ENCODE measurements around the gene TSKS.
A peak's percentile ranks its signal among the peaks of the same experiment; 100 is the strongest.

Gene TSKS

DNA sequence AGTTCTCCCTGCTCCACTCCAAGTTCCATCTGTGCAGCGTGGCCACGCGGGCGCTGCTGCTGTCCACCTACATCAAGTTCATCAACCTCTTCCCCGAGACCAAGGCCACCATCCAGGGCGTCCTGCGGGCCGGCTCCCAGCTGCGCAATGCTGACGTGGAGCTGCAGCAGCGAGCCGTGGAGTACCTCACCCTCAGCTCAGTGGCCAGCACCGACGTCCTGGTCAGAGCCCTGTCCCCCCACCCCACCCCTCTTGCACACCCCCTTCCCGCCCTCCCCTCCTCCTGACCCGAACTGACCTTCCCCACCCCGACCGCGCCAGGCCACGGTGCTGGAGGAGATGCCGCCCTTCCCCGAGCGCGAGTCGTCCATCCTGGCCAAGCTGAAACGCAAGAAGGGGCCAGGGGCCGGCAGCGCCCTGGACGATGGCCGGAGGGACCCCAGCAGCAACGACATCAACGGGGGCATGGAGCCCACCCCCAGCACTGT is 38.3 kb upstream of the TSKS start:
- no peaks in the 10 kb centered on the region for H3K9me3 Mint-ChIP-seq
- DNase-seq (no peak), ATAC-seq (no peak)
- no peaks in the 10 kb centered on the region for H3K27me3 Mint-ChIP-seq
- H3K4me3 Mint-ChIP-seq, result no peak overlapping the region
- no peaks in the 10 kb centered on the region for H3K4me1 Mint-ChIP-seq
- no peak overlapping the region for H3K27ac Mint-ChIP-seq
- peaks cover 26% of the 10 kb centered on the region for H3K36me3 Mint-ChIP-seq (ENCODE audit: low read depth)

DNA sequence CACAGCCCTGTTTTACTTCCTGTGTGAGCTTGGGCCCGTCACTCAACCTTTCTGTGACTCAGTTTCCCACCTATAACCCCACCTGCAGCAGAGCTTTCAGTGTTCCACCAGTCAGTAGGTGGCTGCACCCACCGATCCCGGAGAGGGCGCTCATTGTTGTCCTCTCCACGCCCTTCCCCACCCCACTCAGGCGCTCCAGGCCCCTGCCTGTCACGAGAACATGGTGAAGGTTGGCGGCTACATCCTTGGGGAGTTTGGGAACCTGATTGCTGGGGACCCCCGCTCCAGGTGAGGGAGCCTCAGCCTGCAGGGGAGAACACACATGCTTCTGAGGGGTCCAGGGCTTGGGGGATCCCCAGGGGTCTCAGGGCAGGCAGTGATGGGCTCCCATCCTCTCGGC is 37.7 kb upstream of the TSKS start:
- peaks cover 23% of the 10 kb centered on the region for H3K36me3 Mint-ChIP-seq (ENCODE audit: low read depth)
- no peaks in the 10 kb centered on the region for H3K27me3 Mint-ChIP-seq
- H3K9me3 Mint-ChIP-seq, result no peaks in the 10 kb centered on the region
- H3K4me3 Mint-ChIP-seq, result no peak overlapping the region
- no peak for ATAC-seq
- no peak overlapping the region for H3K27ac Mint-ChIP-seq
- DNase-seq, result no peak
- no peaks in the 10 kb centered on the region for H3K4me1 Mint-ChIP-seq

DNA sequence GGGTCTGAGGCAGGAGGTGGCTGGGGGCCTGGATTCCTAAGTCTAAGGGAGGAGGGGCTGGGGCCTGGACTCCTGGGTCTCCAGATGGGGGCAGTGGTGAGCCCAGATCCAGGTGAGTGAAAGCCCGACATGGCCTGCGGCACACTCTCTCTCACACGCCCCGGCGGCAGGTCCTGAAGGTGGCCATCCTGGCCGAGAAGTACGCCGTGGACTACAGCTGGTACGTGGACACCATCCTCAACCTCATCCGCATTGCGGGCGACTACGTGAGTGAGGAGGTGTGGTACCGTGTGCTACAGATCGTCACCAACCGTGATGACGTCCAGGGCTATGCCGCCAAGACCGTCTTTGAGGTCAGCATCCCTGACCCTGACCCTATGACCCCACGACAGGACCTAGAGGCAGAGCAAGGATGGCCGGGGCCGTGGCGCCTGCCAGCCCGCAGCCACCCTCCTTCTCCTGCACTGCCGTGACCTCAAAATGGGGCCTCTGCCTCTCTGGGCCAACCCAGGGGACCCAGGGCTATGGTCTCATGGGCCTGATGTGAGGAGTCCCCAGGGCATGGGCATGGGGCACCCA is 36.8 kb upstream of the TSKS start:
- H3K27me3 Mint-ChIP-seq, result no peaks in the 10 kb centered on the region
- no peak for DNase-seq
- H3K27ac Mint-ChIP-seq, result no peak overlapping the region
- H3K36me3 Mint-ChIP-seq (ENCODE audit: low read depth), result peaks cover 23% of the 10 kb centered on the region
- no peak for ATAC-seq
- no peaks in the 10 kb centered on the region for H3K9me3 Mint-ChIP-seq
- H3K4me3 Mint-ChIP-seq, result no peak overlapping the region
- H3K4me1 Mint-ChIP-seq, result no peaks in the 10 kb centered on the region

DNA sequence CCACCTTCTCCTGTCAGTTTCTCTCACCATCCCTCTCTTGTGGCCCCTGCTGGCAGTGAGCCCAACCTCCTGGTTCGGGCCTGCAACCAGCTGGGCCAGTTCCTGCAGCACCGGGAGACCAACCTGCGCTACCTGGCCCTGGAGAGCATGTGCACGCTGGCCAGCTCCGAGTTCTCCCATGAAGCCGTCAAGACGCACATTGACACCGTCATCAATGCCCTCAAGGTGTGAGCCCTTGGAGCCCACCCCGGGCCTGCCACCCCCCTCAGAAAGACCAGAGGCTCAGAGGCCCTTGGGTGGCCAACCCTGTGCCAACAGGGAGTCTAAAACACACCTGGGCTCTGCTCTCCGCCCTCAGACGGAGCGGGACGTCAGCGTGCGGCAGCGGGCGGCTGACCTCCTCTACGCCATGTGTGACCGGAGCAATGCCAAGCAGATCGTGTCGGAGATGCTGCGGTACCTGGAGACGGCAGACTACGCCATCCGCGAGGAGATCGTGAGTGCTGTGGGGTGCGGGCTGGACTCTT is 36.2 kb upstream of the TSKS start:
- ATAC-seq, result no peak
- Mint-ChIP-seq H3K27ac (no peak overlapping the region), H3K36me3 (ENCODE audit: low read depth) (peaks cover 21% of the 10 kb centered on the region)

DNA sequence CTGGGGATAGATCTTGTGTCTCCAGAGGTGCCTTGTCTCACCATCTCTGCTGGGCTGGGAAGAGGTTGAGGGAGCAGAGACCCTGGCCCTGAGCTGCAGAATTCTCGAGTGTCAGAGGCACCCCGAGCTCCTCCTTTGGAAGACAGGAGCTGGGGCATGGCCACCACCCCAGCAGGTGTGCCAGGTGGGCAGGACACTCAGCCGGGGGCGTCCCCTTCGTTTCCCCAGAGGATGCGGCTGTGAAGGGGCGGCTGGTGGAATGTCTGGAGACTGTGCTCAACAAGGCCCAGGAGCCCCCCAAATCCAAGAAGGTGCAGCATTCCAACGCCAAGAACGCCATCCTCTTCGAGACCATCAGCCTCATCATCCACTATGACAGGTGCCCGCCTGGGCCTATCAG is 35.5 kb upstream of the TSKS start:
- no peaks in the 10 kb centered on the region for H3K27me3 Mint-ChIP-seq
- ATAC-seq, result no peak
- no peak overlapping the region for H3K27ac Mint-ChIP-seq
- peaks cover 21% of the 10 kb centered on the region for H3K36me3 Mint-ChIP-seq (ENCODE audit: low read depth)
- DNase-seq, result no peak
- H3K4me3 Mint-ChIP-seq, result no peak overlapping the region
- no peaks in the 10 kb centered on the region for H3K9me3 Mint-ChIP-seq
- H3K4me1 Mint-ChIP-seq, result peaks cover 1% of the 10 kb centered on the region

More for the DNA sequence above, 36.2 kb upstream of the TSKS start:
- Mint-ChIP-seq H3K9me3 (no peaks in the 10 kb centered on the region), H3K4me3 (no peak overlapping the region), H3K4me1 (no peaks in the 10 kb centered on the region), H3K27me3 (no peaks in the 10 kb centered on the region)
- DNase-seq, result no peak

DNA sequence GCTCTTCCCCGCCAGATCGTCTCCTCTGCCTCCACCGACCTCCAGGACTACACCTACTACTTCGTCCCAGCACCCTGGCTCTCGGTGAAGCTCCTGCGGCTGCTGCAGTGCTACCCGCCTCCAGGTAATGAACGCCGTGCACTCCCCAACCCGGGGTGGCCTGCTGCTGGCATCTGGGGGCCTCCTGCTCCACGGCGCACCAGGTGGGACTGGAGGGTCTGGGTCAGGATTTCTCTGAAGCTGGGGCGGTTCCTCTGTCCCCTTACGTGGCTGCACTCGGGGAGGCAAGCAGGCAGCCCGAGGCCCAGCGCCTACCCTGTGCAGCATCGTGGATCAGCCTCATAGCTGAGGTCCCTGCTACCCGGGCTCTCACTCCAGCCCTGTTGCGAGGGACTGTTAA is 32.5 kb upstream of the TSKS start:
- Mint-ChIP-seq H3K27me3 (no peaks in the 10 kb centered on the region), H3K9me3 (no peaks in the 10 kb centered on the region), H3K4me1 (peaks cover 4% of the 10 kb centered on the region), H3K27ac (no peak overlapping the region), H3K36me3 (ENCODE audit: low read depth) (peaks cover 15% of the 10 kb centered on the region), H3K4me3 (no peak overlapping the region)
- ATAC-seq, result no peak
- DNase-seq, result no peak

DNA sequence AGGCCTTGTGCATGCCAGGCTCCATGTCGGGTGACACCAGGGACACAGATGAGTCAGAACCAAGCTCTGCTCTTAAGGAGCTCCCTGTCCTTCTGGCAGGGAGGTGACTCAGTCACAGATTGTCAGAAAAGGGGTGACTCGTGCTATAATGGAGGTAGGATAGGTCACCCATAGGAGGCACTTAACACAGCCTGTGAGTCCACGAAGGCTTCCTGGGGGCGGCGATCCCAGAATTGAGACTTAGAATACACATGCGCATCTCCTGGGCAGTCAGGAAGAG is 30.4 kb upstream of the TSKS start:
- DNase-seq (peak; percentile 27), ATAC-seq (peak; percentile 99)
- H3K9me3 Mint-ChIP-seq, result no peaks in the 10 kb centered on the region
- peaks cover 4% of the 10 kb centered on the region for H3K4me1 Mint-ChIP-seq
- no peaks in the 10 kb centered on the region for H3K27me3 Mint-ChIP-seq
- peak overlapping the region; percentile 69 for H3K27ac Mint-ChIP-seq
- no peak overlapping the region for H3K4me3 Mint-ChIP-seq
- H3K36me3 Mint-ChIP-seq (ENCODE audit: low read depth), result peaks cover 17% of the 10 kb centered on the region

DNA sequence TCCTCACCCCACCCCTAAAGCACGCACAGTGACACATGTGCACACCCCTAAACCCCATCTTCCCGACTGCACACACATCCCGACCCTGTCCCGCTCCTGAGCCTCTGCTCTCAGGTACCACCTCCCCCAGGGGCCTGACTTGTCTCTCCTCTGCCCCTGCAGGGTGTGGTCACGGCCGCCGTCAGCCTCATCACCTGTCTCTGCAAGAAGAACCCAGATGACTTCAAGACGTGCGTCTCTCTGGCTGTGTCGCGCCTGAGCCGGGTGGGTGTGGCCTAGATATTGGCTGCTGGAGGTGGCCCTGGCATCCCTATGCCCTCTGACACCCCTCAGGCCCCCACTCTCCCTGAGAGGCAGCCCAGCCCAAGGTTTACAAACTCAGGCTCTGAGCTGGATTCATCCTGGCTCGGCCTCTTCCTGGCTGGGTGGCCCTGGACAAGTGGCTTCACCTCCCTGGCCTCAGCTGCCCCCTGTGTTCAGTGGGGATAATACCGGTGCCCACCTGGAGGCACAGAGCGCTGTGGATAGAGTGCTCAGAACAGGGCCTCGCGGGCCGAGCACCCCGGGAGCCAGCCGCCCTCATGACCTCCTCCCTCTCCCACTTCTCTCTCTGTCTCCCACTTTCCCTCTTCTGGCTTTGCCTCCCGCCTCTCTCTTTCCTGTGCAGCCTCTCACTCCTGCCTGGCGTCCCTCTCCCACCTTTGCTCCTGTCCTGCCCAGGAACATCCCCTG is 29.9 kb upstream of the TSKS start:
- Mint-ChIP-seq H3K4me1 (peaks cover 4% of the 10 kb centered on the region), H3K4me3 (no peak overlapping the region), H3K9me3 (no peaks in the 10 kb centered on the region), H3K27me3 (no peaks in the 10 kb centered on the region), H3K36me3 (ENCODE audit: low read depth) (peaks cover 18% of the 10 kb centered on the region), H3K27ac (peak overlapping the region; percentile 69)
- ATAC-seq (no peak), DNase-seq (no peak)

DNA sequence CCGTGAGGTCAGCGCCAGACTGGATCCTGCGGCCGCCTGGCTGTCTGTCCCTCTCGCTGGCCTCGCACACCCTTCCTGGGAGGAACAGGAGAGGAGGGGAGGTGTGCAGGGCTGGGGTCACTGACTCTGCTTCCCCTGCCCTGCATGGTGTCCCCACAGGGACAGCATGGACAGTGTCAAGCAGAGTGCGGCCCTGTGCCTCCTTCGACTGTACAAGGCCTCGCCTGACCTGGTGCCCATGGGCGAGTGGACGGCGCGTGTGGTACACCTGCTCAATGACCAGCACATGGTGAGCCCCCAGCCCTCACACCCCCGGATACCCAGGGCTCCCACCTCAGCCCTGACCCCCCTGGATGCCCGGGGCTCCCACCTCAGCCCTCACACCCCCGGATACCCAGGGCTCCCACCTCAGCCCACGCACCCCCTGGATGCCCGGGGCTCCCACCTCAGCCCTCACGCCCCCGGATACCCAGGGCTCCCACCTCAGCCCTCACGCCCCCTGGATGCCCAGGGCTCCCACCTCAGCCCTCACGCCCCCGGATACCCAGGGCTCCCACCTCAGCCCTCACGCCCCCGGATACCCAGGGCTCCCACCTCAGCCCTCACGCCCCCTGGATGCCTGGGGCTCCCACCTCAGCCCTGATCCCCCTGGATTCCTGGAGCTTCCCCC is 28.8 kb upstream of the TSKS start:
- ATAC-seq (no peak), DNase-seq (no peak)
- peaks cover 18% of the 10 kb centered on the region for H3K36me3 Mint-ChIP-seq (ENCODE audit: low read depth)
- H3K27me3 Mint-ChIP-seq, result no peaks in the 10 kb centered on the region
- H3K4me1 Mint-ChIP-seq, result peaks cover 4% of the 10 kb centered on the region
- no peak overlapping the region for H3K4me3 Mint-ChIP-seq
- H3K9me3 Mint-ChIP-seq, result no peaks in the 10 kb centered on the region
- no peak overlapping the region for H3K27ac Mint-ChIP-seq

DNA sequence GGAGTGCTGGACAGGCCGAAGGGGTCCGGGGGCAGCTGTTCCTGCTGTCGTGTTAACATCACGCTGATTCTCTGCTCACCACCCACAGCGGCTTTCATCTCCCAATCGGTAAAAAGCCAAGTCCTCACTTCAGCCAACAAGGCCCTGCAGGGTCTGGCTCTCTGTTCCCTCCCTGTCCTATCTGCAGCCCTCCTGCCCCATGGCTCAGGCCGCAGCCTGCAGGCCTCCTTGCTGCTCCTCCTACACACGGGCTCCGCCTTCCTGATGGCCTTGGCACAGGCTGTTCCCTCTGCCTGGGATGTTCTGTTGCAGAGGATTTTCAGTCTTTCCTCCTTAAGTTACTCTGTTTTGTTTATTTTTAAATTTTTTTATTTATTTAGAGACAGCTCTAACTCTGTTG is 27.8 kb upstream of the TSKS start:
- Mint-ChIP-seq H3K27ac (no peak overlapping the region), H3K36me3 (ENCODE audit: low read depth) (peaks cover 13% of the 10 kb centered on the region), H3K4me1 (peaks cover 8% of the 10 kb centered on the region), H3K27me3 (no peaks in the 10 kb centered on the region), H3K4me3 (no peak overlapping the region), H3K9me3 (no peaks in the 10 kb centered on the region)
- ATAC-seq (no peak), DNase-seq (no peak)

DNA sequence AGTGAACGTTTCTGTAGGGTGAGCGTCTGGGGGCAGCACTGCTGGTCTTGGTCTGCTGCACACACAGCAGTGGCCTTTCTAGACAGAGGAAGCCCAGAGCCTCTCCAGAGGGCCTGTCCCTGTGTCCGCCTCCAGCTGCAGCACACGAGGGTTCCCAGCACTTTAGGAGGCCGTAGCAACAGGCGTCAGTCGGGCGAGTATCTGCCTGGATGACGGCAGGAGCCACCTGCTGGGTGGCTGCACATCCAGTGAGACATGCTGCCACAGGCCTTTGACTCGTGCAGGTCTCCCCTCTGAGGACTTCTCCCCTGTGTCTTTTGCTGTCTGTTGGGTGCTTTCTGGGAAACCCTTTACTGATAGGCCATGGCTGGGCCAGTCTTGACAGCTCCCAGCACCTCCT is 25.8 kb upstream of the TSKS start:
- H3K4me1 Mint-ChIP-seq, result peaks cover 8% of the 10 kb centered on the region
- ATAC-seq (no peak), DNase-seq (no peak)
- peaks cover 21% of the 10 kb centered on the region for H3K36me3 Mint-ChIP-seq (ENCODE audit: low read depth)
- no peaks in the 10 kb centered on the region for H3K27me3 Mint-ChIP-seq
- no peaks in the 10 kb centered on the region for H3K9me3 Mint-ChIP-seq
- H3K27ac Mint-ChIP-seq, result no peak overlapping the region
- no peak overlapping the region for H3K4me3 Mint-ChIP-seq

DNA sequence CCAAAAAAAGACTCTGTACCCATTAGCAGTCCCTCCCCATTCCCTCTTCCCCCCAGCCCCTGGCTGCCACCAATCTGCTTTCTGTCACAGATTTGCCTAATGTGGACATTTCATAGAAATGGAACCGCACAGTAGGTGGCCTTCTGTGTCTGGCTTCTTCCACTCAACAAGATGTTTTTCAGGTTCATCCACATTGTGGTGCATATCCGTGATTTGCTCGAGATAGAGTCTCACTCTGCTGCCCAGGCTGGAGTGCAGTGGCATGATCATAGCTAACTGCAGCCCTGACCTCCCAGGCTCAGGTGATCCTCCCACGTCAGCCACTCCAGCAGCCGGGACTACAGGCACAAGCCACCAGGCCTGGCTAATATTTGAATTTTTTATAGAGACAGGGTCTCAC is 24.6 kb upstream of the TSKS start:
- no peaks in the 10 kb centered on the region for H3K27me3 Mint-ChIP-seq
- H3K4me3 Mint-ChIP-seq, result no peak overlapping the region
- no peaks in the 10 kb centered on the region for H3K9me3 Mint-ChIP-seq
- H3K36me3 Mint-ChIP-seq (ENCODE audit: low read depth), result peaks cover 25% of the 10 kb centered on the region
- peaks cover 4% of the 10 kb centered on the region for H3K4me1 Mint-ChIP-seq
- DNase-seq, result no peak
- ATAC-seq, result no peak
- no peak overlapping the region for H3K27ac Mint-ChIP-seq

DNA sequence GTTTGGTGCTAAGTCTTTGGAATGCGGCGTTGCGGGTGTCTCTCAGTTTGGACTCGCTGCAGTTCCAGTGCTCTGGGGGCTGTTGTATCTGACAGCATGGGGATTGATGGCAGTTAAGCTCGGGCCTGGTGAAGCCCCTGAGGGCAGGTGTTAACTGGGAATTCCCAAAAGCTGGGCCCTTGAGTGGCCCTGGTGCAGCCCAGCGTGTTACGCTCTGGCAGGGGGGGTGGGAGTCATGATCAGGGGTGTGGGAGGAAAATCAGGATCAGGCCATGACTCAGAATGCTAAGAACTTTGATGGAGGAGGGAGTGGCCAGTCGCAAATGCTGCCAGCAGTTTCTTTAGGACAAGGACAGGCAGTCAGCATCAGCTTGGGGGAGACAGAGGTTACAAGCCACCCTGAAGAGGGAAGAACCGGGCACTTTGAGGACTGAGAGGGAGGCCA is 23.3 kb upstream of the TSKS start:
- H3K36me3 Mint-ChIP-seq (ENCODE audit: low read depth), result peaks cover 28% of the 10 kb centered on the region
- no peak overlapping the region for H3K4me3 Mint-ChIP-seq
- peaks cover 4% of the 10 kb centered on the region for H3K4me1 Mint-ChIP-seq
- ATAC-seq, result no peak
- no peak overlapping the region for H3K27ac Mint-ChIP-seq
- no peaks in the 10 kb centered on the region for H3K27me3 Mint-ChIP-seq
- H3K9me3 Mint-ChIP-seq, result no peaks in the 10 kb centered on the region
- no peak for DNase-seq

DNA sequence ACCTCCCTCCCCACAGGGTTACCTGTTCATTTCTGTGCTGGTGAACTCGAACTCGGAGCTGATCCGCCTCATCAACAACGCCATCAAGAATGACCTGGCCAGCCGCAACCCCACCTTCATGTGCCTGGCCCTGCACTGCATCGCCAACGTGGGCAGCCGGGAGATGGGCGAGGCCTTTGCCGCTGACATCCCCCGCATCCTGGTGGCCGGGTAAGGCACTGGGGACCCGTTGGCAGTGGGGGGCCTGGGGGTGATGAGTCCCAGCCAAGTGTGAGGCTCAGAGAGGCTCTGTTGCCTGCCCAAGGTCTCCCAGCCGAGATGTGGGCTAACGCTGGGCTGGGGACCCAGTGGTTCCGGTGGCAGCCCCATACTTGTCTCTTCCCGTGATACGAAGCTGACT is 19.4 kb upstream of the TSKS start:
- DNase-seq (no peak), ATAC-seq (no peak)
- H3K4me1 Mint-ChIP-seq, result peaks cover 8% of the 10 kb centered on the region
- H3K27ac Mint-ChIP-seq, result no peak overlapping the region
- peaks cover 20% of the 10 kb centered on the region for H3K36me3 Mint-ChIP-seq (ENCODE audit: low read depth)
- no peak overlapping the region for H3K4me3 Mint-ChIP-seq
- H3K9me3 Mint-ChIP-seq, result no peaks in the 10 kb centered on the region
- no peaks in the 10 kb centered on the region for H3K27me3 Mint-ChIP-seq

DNA sequence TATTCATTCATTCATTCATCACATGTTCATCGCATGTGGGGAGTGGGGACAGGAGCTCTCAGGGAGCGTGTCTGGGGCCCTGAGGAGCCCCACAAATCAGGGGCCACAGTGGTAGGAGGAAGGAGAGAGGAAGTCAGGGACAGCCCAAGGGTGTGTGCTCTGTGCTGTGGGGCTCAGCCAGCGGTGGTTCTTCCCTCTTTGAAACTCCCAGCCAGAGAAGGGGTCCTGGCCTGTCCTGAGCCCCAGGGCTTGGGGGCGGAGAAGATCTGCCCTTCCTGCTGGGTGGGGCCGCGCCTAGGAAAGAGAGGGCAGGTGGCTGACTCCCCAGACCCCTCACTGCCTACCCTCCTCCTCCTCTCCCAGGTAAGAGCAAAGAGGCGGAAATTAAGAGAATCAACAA is 18.3 kb upstream of the TSKS start:
- H3K36me3 Mint-ChIP-seq (ENCODE audit: low read depth), result peaks cover 19% of the 10 kb centered on the region
- H3K27me3 Mint-ChIP-seq, result no peaks in the 10 kb centered on the region
- no peak overlapping the region for H3K4me3 Mint-ChIP-seq
- ATAC-seq (peak; percentile 28), DNase-seq (no peak)
- H3K9me3 Mint-ChIP-seq, result no peaks in the 10 kb centered on the region
- H3K4me1 Mint-ChIP-seq, result peaks cover 7% of the 10 kb centered on the region
- H3K27ac Mint-ChIP-seq, result no peak overlapping the region
